Cardiac atrium fibroblast (primary cell): ENCODE results near the gene PDK1. TPM values are rescaled to one million over a fixed set of nuclear protein-coding genes. Genes with fewer than 3 reads are reported as not detected.

Source experiments
- total RNA-seq: library from RNA; depleted of rRNA; stranded (reverse); fragments of >200 nt; gene quantifications from 2 replicates; pipeline ENCODE4 v1.2.3, GENCODE V29; 2015

PDK1 gene
- 34.7 and 48.4 TPM in 2 replicates for total RNA-seq

DNA sequence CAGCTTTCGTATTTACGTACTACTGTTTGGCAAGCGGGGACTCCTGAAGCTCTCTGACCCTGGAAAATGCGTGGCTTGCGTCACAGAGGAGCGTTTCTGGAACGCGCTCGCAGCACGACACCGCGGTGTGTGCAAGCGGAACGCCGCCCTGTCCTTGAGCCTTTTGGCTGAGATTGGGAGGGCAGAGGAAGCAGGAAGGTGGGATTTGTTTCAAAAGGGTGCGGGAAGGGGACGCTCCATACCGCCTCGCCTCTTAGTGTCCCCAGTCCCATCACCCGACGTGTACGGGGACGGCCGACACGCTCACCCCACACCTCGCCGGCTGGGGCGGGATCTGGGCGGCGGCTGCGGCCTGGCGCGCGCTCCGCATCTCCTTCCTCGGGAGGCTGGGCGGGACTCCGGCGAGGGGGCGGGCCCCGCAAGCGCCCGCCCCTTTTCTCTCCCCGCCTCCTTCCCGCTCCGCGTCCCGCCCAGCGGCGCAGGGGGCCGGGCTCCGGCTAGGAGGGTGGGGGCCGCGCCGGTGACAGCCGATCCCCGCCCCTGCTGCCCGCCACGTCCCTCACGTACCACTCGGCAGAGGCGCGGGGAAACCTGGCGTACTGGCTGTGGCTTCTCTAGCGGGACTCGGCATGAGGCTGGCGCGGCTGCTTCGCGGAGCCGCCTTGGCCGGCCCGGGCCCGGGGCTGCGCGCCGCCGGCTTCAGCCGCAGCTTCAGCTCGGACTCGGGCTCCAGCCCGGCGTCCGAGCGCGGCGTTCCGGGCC, at the start of gene PDK1:
TSS of gene PDK1 (plus strand) at position 569 of the 762 bp plus-strand sequence. CDS start at position 630, 61 bp downstream.

Other genes starting within 250 kb of the PDK1 start
- 4.2 and 14.9 TPM in 2 replicates for gene ITGA6, start 128.5 kb upstream of the PDK1 start, total RNA-seq
- gene RAPGEF4, start 179.8 kb downstream of the PDK1 start, total RNA-seq, result 11.0 and 20.6 TPM in 2 replicates